K562 (cell line): Measurements from ENCODE around the gene NT5C2. TPM values are rescaled to one million over a fixed set of nuclear protein-coding genes. Genes with fewer than 3 reads are reported as not detected.
"Not testable (repeated sequence)": the region's sequence is repeated elsewhere in the genome, so short reads cannot be mapped to it uniquely, and the experiment has no call there.

Experiments
- ATAC-seq: fragments of 200-7000 bp; cut with Tn5 transposase; 3 replicates; pipeline ENCODE4 v1.9.1; 2020; ENCODE audit warnings: moderate library complexity
- BruUV-seq: library from RNA; stranded (reverse); fragments of 400-500 nt; replicated peaks from 2 replicates; lab custom pipeline; 2021; lab: Mats Ljungman, UMichigan
- CTCF ChIA-PET: fragments of 300-600 bp; formaldehyde crosslinking; extraction: SDS; loops from one replicate; lab custom pipeline; 2021; ENCODE audit warnings: low intra/inter-chr PET ratio; lab: Yijun Ruan, JAX
- POLR2A ChIA-PET: fragments of 300-600, 350-650 bp; sonication (Branson Sonifier 250); formaldehyde crosslinking; extraction: SDS; loops from one replicate; lab custom pipeline; 2021; ENCODE audit warnings: antibody characterized with exemption, inconsistent platforms; lab: Yijun Ruan, JAX
- DNase-seq, 4 experiments: peaks; one replicate each; pipeline versions ENCODE4 v3.0.0 to v3.0.0-alpha.2; 2011 to 2018; ENCODE audit warnings: low spot score in 3 of 4, mixed read lengths in 3 of 4; ENCODE audit errors: extremely low read depth in 1 of 4
- FAIRE-seq: peaks from 2 replicates; lab custom pipeline; 2011; peaks lifted over from hg19 to GRCh38; lab: Jason Lieb, UNC
- H2AFZ ChIP-seq: 2 replicates; pipeline ENCODE4 v1.6.0; 2011; ENCODE audit warnings: low read depth, low read length, control low read depth, inconsistent platforms
- H3K27ac ChIP-seq: fragments of 200-600 bp; 3 replicates; pipeline ENCODE4 v1.8.0; 2011; ENCODE audit warnings: low read depth, mild to moderate bottlenecking, control low read depth, inconsistent platforms, low read length, moderate library complexity, mixed read lengths; ENCODE audit errors: extremely low read depth
- H3K27me3 ChIP-seq, 2 experiments: fragments of 300-600 bp in 1 of 2; 2 replicates in 1 of 2; 3 replicates in 1 of 2; pipeline versions ENCODE4 v1.6.0 to v1.8.0; 2011; ENCODE audit warnings: inconsistent platforms in 2 of 2, low read length in 2 of 2, mild to moderate bottlenecking in 1 of 2, mixed read lengths in 1 of 2, moderate library complexity in 1 of 2; ENCODE audit not compliant: control insufficient read depth in 2 of 2, insufficient read depth in 2 of 2
- H3K36me3 ChIP-seq: fragments of 300-600 bp; 3 replicates; pipeline ENCODE4 v1.8.0; 2011; ENCODE audit warnings: mild to moderate bottlenecking, low read length, inconsistent platforms; ENCODE audit not compliant: control insufficient read depth, insufficient read depth
- H3K4me1 ChIP-seq, 2 experiments: fragments of 200-600 bp in 1 of 2; replicated peaks in 1 of 2; 2 replicates in 1 of 2; 3 replicates in 1 of 2; pipeline versions ENCODE4 v1.5.1 to v1.8.0; 2011; ENCODE audit warnings: inconsistent platforms in 2 of 2, low read length in 2 of 2, mild to moderate bottlenecking in 1 of 2, mixed read lengths in 1 of 2, moderate library complexity in 1 of 2; ENCODE audit not compliant: control insufficient read depth in 2 of 2, insufficient read depth in 2 of 2
- H3K4me2 ChIP-seq: 2 replicates; pipeline ENCODE4 v1.6.1; 2011; ENCODE audit warnings: low read length, control low read depth, inconsistent platforms, mixed read lengths; ENCODE audit not compliant: insufficient read depth
- H3K4me3 ChIP-seq: fragments of 200-600 bp; sonication (generic), shearing (Covaris generic); 2 replicates; pipeline ENCODE4 v1.5.1; 2016; ENCODE audit warnings: control low read depth, inconsistent platforms
- H3K79me2 ChIP-seq: fragments of 200-600 bp; 3 replicates; pipeline ENCODE4 v1.8.0; 2011; ENCODE audit warnings: low read length, inconsistent platforms; ENCODE audit not compliant: control insufficient read depth, insufficient read depth
- H3K9ac ChIP-seq, 2 experiments: 2 replicates each; pipeline versions ENCODE4 v1.6.0 to v1.6.1; 2011; ENCODE audit warnings: low read depth in 2 of 2, low read length in 2 of 2, control low read depth in 1 of 2, inconsistent platforms in 1 of 2, mild to moderate bottlenecking in 1 of 2, mixed read lengths in 1 of 2; ENCODE audit not compliant: insufficient read depth in 1 of 2
- H3K9me1 ChIP-seq: one replicate; pipeline ENCODE4 v1.6.0; 2011; ENCODE audit warnings: inconsistent platforms, mild to moderate bottlenecking, low read length, moderate library complexity; ENCODE audit not compliant: control insufficient read depth, insufficient read depth
- H3K9me3 ChIP-seq: replicated peaks from 2 replicates; pipeline ENCODE4 v1.5.1; 2011; ENCODE audit warnings: low read depth, low read length, inconsistent platforms; ENCODE audit not compliant: control insufficient read depth, insufficient read depth
- H4K20me1 ChIP-seq: replicated peaks from 2 replicates; pipeline ENCODE4 v1.6.1; 2011; ENCODE audit warnings: low read length, inconsistent platforms, mixed read lengths; ENCODE audit not compliant: control insufficient read depth, insufficient read depth
- CBX8 ChIP-seq: fragments of 200-600 bp; sonication (generic); IDR thresholded peaks from 2 replicates; pipeline ENCODE4 v1.6.1; 2012; ENCODE audit warnings: borderline replicate concordance, mixed run types, low read depth, mild to moderate bottlenecking, moderate library complexity, mixed read lengths, low read length, control low read depth, inconsistent platforms; ENCODE audit not compliant: poor library complexity, severe bottlenecking; ENCODE audit errors: extremely low read depth
- CTCFL ChIP-seq: IDR thresholded peaks from 2 replicates; pipeline ENCODE4 v1.6.1; 2011; ENCODE audit warnings: borderline replicate concordance, low read depth, mild to moderate bottlenecking, moderate library complexity, low read length; ENCODE audit not compliant: insufficient read depth, poor library complexity, severe bottlenecking
- FOXA3 ChIP-seq, 2 experiments: fragments of 450-650 bp in 1 of 2; sonication (generic) in 1 of 2; formaldehyde crosslinking; IDR thresholded peaks in 1 of 2; conservative IDR thresholded peaks in 1 of 2; 2 replicates each; pipeline versions ENCODE4 v1.4.0 to v1.8.0; 2020 to 2022; ENCODE audit warnings: mild to moderate bottlenecking in 2 of 2, missing genetic modification reagents in 1 of 2
- KDM4B ChIP-seq, 2 experiments: fragments of 450-650 bp in 1 of 2; sonication (generic) in 1 of 2; IDR thresholded peaks; 2 replicates each; pipeline ENCODE4 v1.6.1; 2016 to 2017; ENCODE audit warnings: borderline replicate concordance in 2 of 2, antibody characterized with exemption in 1 of 2, low read depth in 1 of 2, mild to moderate bottlenecking in 1 of 2
- MCM7 ChIP-seq, 2 experiments: fragments of 450-650 bp; IDR thresholded peaks; 2 replicates each; pipeline ENCODE4 v1.6.1; 2016 to 2018
- PRPF4 ChIP-seq: fragments of 200-400 bp; formaldehyde crosslinking; IDR thresholded peaks from one replicate; pipeline ENCODE4 v1.6.1; 2017; ENCODE audit warnings: low read length, low read depth, mild to moderate bottlenecking; ENCODE audit not compliant: insufficient read depth, poor library complexity, severe bottlenecking
- RUNX1 ChIP-seq: sonication (generic); IDR thresholded peaks from 2 replicates; pipeline ENCODE4 v1.6.1; 2016; ENCODE audit warnings: antibody characterized with exemption, low read depth
- U2AF1 ChIP-seq: fragments of 200-400 bp; formaldehyde crosslinking; optimal IDR thresholded peaks from 2 replicates; pipeline ENCODE3; 2017; ENCODE audit warnings: mild to moderate bottlenecking, low read depth, low read length, moderate library complexity
- ZNF282 ChIP-seq: sonication (generic); formaldehyde crosslinking; IDR thresholded peaks from 2 replicates; pipeline ENCODE4 v1.8.1; 2023; ENCODE audit warnings: missing genetic modification reagents
- WGBS: fragments of 100-300 bp; shearing (Covaris generic); methylation state at CpG from one replicate; pipeline ENCODE4 v1.1.6; 2016; ENCODE audit warnings: low coverage, mixed read lengths; ENCODE audit not compliant: insufficient coverage; ENCODE audit errors: missing lambda C conversion rate; 5-methylcytosine and 5-hydroxymethylcytosine counted together
- in situ Hi-C: fragments of 300-500 bp; cut with MboI; formaldehyde crosslinking; loops from 4 replicates; pipeline ENCODE4 v1.15.0; 2018; ENCODE audit warnings: inconsistent platforms, mixed read lengths
- intact Hi-C: fragments of 100-400 bp; cut with micrococcal nuclease; formaldehyde crosslinking; loops from 2 replicates; pipeline ENCODE4 v1.14.2; 2022
- polyA plus RNA-seq, 8 experiments: library from polyadenylated mRNA; depleted of rRNA in 4 of 8; stranded (reverse) in 5 of 8; unstranded in 3 of 8; fragments of >200 nt; fragmentation: Nextera tagmentation in 2 of 8; fragmentation: Illumina TruSeq in 1 of 8; extraction: Ambion mirVana in 2 of 8; extraction: Trizol in 1 of 8; gene quantifications; 2 replicates each; pipeline versions ENCODE4 v1.2.1 to v1.2.3, GENCODE V29; 2011 to 2014; ENCODE audit warnings: inconsistent platforms in 1 of 8, missing spikeins in 1 of 8
- total RNA-seq, 7 experiments: library from RNA; depleted of rRNA in 6 of 7; stranded (reverse); fragments of >200 nt in 6 of 7; fragmentation: Illumina TruSeq in 2 of 7; extraction: Trizol in 2 of 7; gene quantifications; 2 replicates each; pipeline versions ENCODE4 v1.2.1 to v1.2.3, GENCODE V29; 2011 to 2021; ENCODE audit warnings: low replicate concordance in 1 of 7

Gene NT5C2
- total and polyA plus RNA-seq, 9 of the 15 experiments (the other 6 are each of a cell fraction or from before 2014, with no cell fraction given): 11.3 to 45.2 (median 27.7) TPM

GRCh38 chr10:103130910-103131309, 62.2 kb downstream of the NT5C2 start:
- H3K4me2 ChIP-seq: no peak overlapping the region
- H3K27me3 ChIP-seq: no peaks in the 10 kb centered on the region
- H3K9ac ChIP-seq: no peak overlapping the region
- 18% methylated on average over 1 of the region's 1 CpG for WGBS
- ATAC-seq (no peak), DNase-seq (no peak), FAIRE-seq (no peak)
- no peaks in the 10 kb centered on the region for H4K20me1 ChIP-seq
- no TSS peak for BruUV-seq
- H3K79me2 ChIP-seq: no peaks in the 10 kb centered on the region
- H3K36me3 ChIP-seq: peaks cover 3% of the 10 kb centered on the region; the same call in 1 of the 3 replicates
- H3K27ac ChIP-seq: no peak overlapping the region
- H3K9me3 ChIP-seq: no peaks in the 10 kb centered on the region
- intact Hi-C loops (no loop called here), in situ Hi-C loops (no loop called here)
- peaks cover under 1 to 3% of the 10 kb centered on the region in 2 experiments; a peak in 3 of 5 replicates for H3K4me1 ChIP-seq
- TF ChIP-seq CTCFL (no peak), U2AF1 (no peak), CBX8 (no peak), ZNF282 (CRISPR knock-in tag) (no peak), RUNX1 (no peak), MCM7 (IDR thresholded peaks at IDR 0.05) (no peak), PRPF4 (no peak), FOXA3 (CRISPR knock-in tag; conservative IDR thresholded peaks at IDR 0.05 in 1 of 2, IDR thresholded peaks at IDR 0.05 in 1 of 2) (no peak), KDM4B (IDR thresholded peaks at IDR 0.05; ENCODE audit: borderline replicate concordance in 2 of 2, low read depth in 1 of 2) (no peak)
- H3K9me1 ChIP-seq: no peaks in the 10 kb centered on the region
- H3K4me3 ChIP-seq: no peak overlapping the region
- ChIA-PET CTCF (no interaction called here), POLR2A (no interaction called here)
- H2AFZ ChIP-seq: no peak overlapping the region

GRCh38 chr10:103130180-103130579, 62.9 kb downstream of the NT5C2 start:
- BruUV-seq, CTCF ChIA-PET, ATAC-seq, H3K79me2 ChIP-seq, H3K27ac ChIP-seq, intact Hi-C loops, H3K9me3 ChIP-seq, H2AFZ ChIP-seq, H3K4me2 ChIP-seq, H3K27me3 ChIP-seq, DNase-seq, H3K4me1 ChIP-seq, POLR2A ChIA-PET, H3K9me1 ChIP-seq, H4K20me1 ChIP-seq, FAIRE-seq, H3K4me3 ChIP-seq, H3K36me3 ChIP-seq, in situ Hi-C loops, H3K9ac ChIP-seq: not testable (repeated sequence)
- no CpG with 5 or more reads among the region's 5 CpGs for WGBS
